GM19035 (cell line): Measurements from ENCODE around the gene HS2ST1.
"Not testable (repeated sequence)": the region's sequence is repeated elsewhere in the genome, so short reads cannot be mapped to it uniquely, and the experiment has no call there.

Experiments used
- ATAC-seq: cut with Tn5 transposase; IDR thresholded peaks from one replicate; pipeline ENCODE4 v1.9.1; 2021; ENCODE audit not compliant: unreplicated experiment

The HS2ST1 gene

DNA sequence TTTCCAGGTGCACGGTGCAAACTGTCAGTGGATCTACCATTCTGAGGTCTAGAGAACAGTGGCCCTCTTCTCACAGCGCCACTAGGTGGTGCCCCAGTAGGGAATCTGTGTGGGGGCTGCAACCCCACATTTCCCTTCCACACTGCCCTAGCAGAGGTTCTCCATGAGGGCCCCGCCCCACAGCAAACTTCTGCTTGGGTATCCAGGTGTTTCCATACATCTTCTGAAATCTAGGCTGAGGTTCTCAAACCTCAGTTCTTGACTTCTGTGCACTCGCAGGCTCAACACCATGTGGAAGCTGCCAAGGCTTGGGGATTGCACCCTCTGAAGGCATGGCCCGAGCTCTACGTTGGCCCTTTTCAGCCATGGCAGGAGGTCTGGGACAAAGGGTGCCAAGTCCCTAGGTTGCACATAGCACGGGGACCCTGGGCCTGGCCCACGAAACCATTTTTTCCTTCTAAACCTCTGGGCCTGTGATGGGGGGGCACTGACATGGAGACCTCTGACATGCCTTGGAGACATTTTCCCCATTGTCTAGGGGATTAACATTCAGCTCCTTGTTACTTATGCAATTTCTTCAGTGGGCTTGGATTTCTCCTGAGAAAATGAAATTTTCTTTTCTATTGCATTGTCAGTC lies 10.0 kb downstream of the HS2ST1 start:
- no peak for ATAC-seq

DNA sequence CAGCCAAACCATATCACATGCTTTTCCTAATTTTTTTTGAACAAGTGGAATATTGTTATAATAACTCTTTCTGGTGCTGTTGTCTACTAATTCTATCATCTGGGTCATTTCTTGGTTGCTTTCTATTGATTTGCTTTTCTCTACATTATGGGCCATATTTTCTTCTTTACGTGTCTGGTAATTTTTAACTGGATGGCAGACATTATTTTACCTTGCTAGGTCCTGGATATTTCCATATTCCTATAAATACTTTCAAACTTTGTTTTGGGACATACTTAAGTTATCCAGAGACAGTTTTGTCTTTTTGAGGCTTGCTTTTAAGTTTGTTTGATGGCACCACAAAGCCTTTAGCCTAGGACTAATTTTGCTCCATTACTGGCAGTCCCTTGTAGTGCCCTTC lies 11.3 kb downstream of the HS2ST1 start:
- no peak for ATAC-seq

DNA sequence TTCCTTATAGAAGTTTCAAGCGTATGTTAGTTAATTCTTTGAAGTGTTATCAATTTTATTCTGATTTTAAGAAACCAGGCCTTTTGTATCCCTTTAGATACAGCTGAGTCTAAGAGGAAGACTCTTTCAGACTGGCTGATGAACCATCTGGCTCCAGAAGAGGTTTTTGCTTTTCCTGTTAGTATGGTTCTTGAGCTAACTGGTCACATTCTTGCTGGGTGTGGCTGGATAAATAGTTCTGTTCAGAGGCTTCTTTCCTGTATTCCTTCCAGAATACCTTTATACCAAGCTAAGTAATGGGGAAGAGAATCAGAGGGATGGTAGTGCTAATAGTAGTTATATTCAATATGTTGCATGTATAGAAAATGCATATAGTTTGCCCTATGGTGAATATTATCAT lies 12.4 kb downstream of the HS2ST1 start:
- ATAC-seq = no peak

DNA sequence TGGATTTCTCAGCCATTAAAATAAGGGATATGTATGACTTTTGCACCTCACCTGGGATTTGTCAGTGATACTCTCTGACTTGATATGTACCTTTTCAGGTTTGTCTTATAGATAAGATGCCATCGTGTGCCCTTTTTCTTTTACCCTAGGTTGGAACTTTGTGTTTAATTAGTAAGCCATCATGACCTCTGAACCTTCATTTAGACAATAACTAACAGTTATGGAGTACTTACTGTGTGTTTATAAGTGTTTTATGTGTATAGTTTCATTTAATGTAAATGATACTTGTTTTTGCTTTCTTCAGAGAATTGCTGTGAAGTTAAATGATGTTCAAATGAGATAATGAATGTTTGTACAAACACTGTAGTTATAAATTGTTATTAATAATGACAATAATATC lies 14.4 kb downstream of the HS2ST1 start:
- no peak for ATAC-seq

DNA sequence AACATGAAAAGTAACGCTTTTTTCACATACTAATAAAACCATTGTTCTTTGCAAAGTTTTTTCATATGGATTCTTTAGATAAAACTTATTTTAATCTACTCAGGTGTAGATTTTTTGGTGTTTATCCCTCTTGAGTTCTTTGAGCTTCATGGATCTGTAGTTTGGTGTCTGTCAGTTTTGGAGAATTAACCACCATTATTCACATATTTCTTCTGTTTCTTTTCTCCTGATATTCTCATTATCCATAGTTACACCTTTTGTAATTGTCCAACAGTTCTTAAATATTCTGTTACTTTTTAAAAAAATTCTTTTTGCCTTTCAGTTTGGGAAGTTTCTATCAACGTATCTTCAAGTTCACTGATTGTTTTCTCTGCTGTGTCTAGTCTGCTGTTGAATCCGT lies 18.6 kb downstream of the HS2ST1 start:
- ATAC-seq = no peak

DNA sequence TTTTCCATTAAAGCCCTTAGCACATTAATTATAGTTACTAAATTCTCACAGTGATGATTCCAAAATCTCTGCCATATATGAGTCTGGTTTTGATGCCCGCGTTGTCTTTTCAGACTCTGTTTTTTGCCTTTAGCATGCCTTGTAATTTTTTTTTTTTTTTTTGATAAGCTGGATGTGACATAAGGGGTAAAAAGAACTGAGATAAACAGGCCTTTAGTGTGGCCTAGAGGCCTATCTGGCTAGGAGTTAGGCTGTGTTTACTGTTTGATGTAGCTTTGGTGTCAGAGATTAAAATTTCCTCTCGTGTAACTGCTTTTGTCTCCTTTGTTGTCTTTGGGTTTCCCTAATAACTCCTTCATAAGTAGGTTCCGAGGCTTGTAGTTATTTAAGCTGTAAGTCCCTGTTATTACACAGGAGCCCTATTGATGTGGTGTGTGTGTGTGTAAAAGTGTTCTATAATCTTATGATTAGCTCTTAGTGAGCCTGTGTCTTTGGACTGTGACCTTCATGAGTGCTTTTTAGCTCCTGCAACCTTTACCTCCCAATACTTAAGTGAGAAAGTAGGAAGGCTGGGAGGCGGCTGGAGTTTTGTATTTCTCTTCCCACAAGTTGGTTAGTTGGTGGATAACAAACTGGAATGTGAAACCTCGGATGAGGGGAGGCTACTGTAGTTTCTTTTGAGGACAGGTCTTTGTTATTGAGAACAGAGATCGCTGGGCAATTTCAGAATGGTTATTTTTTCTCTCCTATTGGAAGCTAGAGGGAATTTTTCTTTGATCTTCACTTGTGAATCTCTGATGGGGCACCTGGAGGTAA lies 19.3 kb downstream of the HS2ST1 start:
- no peak for ATAC-seq

DNA sequence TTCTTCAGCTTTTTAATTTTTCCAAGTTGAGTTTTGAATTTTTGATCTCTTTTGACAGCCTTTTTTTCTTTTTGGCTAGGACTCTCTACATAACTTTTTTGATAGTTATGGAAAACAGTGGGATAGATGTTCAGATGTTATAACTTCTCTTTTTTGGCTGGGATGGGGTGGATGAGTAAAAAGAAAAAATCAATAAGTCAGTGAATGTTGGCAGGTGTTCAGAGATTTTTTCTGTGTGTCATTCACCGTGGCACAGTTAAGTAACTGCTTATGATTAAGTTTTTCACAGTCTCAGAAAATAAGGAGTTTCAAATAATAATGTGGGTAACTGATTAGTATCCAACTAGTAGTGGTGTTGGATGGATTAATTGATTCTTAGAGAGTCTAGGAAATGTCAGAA lies 24.0 kb downstream of the HS2ST1 start:
- ATAC-seq = no peak

DNA sequence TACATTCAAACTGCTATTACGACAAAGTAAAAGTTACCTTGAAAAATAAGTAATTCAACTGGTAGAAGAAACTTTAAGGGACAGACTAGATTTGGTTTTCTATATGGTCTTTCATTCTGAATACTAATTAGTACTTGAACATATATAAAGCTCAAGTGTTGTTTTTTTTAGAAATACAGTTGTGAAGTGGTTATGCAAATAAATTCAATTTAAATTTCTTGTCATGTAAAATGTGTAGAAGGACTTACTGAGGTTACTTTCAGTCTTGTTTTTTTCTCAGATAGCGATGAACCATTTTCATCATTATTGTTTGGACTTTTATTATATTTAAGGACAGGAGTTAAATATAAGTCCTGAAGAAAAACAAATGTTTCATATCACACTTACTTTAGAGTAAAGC lies 24.4 kb downstream of the HS2ST1 start:
- no peak for ATAC-seq

DNA sequence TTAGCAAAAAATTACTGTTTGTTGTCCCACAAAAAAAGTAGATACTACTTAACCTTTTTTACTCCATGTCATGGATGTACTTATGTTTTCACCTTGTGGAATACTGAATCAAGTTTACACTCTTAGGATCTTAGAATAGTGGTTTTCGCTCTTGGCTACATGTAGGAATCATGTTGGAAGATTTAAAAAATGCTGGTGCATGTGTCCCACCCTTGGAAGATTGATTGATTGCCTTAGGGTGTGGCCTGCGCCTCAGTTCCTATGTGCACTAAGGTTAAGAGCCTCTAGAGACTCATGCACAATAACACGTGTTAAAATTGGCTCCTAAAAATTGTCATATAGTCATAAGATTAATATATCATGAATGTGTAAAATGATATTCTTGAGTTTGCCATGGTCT lies 25.0 kb downstream of the HS2ST1 start:
- no peak for ATAC-seq

DNA sequence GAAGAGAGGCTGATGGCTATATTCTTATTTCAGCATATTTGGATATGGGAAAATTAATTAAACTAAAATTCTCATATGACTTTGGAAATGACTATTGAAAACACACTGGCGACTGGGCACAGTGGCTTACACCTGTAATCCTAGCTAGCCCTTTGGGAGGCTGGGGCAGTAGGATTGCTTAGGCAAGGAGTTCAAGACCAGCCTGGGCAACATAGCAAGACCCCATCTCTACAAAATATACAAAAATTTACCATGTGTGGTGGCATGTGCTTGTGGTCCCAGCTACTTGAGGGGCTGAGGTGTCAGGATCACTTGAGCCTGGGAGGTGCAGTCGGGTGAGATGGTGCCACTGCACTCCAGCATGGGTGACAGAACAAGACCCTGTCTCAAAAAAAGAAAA lies 26.2 kb downstream of the HS2ST1 start:
- no peak for ATAC-seq

DNA sequence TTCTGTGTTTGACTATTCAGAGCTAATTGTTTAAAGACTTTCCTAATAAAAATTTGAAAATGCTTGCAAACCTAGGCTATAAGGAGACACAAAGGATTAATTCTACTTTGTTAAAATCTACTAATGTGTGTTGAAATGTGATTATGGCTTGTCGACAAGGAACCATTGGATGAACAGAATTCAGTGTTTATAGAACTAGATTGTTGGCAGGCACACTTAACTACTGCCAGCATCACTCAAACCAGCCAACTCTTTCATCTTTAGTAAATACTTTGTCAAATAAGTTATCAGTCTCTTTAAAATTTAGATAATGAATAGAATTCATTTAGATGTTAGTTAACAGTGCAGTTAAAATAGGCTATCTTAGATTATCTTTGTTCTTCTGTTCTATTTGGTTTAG lies 27.6 kb downstream of the HS2ST1 start:
- no peak for ATAC-seq

DNA sequence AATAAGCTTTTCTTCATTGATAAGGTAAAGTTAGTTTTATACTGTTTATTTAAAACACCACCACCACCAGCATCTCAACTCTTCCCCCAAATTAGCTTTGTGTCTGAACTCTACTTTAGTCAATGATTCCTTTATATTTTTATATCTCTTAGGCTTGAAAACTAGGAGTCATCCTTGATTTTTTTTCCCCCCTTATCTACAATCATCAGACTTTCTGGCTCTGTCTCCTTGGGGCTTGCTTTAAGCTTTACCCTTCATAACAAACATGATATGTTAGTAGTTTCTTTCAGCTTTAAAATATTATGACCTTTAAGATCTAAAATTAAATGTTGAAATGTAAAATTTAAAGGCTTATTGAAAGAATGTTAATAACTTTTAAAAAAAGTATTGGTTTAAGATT lies 28.3 kb downstream of the HS2ST1 start:
- no peak for ATAC-seq

DNA sequence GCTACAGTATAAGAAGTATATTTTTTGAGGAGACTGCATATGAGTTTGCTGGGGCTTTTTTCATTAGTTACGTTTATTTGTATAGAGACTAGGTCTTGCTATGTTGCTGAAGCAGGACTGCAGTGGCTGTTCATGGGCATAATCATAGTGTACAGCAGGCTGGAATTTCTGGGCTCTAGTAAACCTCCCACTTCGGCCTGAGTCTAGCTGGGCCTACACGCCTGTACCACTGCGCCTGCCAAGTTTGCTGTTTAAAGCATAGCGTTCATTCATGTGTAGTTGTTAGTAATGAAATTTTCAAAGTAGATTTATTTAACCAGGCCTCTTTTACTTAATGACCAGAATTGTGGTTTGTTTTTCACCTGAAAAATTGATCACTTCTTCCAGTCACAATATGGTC lies 33.8 kb downstream of the HS2ST1 start:
- no peak for ATAC-seq

DNA sequence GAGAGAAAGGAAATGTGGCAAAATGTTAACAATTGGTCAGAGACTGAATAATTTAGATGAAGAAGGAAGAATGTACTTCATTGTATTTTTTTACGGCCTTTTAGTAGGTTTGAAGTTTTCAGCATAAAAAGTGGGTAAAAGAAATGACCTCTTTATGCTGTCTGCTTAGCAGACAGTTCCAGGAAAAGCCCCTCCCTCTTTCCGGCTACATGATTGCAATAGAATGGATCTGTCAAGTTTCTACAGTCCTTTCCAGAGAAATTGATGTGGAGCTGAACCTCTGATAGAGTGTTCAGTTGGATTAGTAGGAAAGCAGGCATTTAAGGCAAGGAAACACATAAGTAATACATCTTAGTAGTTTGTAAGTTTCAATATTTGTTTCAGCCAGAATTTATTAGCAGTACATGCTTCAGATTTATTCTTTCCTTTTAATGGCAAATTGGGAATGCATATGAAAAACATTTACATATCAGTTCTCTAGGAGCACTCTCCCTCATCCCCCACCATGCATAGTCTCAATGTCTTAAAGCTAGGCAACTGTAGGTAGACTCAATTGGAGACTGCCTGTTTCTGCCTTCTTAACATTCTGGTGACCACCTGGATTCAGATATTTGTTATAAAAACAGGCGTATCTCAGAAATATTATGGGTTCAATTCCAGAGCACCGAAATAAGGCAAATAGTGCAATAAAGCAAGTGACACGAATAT lies 36.4 kb downstream of the HS2ST1 start:
- no peak for ATAC-seq

DNA sequence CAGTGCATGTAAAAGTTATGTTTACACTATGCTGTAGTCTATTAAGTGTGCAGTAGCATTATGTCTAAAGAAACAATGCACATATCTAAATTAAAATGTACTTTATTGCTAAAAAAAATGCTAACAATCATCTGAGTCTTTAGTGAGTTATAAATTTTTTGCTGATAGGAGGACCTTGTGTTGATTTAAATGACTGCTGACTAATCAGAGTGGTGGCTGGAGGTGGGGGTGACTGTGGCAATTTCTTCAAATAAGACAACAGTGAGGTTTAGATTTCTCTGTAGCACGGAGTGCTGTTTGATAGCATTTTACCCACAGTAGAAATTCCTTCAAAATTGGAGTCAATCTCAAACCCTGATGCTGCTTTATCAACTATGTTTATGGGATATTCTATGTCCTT lies 37.0 kb downstream of the HS2ST1 start:
- no peak for ATAC-seq

DNA sequence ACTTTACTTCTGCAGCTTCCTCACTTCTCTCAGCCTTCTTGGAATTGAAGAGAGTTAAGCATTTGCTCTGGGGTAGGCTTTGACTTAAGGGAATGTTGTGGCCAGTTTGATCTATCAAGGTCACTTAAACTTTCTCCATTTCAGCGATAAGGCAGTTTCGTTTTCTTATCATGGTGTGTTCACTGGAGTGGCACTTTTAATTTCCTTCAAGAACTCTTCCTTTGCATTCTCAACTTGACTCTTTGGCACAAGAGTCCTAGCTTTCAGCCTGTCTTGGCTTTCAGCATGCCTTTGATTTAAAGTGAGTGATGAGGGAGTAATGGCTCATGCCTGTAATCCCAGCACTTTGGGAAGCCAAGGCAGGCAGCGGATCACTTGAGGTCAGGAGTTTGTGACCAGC lies 38.7 kb downstream of the HS2ST1 start:
- no peak for ATAC-seq

DNA sequence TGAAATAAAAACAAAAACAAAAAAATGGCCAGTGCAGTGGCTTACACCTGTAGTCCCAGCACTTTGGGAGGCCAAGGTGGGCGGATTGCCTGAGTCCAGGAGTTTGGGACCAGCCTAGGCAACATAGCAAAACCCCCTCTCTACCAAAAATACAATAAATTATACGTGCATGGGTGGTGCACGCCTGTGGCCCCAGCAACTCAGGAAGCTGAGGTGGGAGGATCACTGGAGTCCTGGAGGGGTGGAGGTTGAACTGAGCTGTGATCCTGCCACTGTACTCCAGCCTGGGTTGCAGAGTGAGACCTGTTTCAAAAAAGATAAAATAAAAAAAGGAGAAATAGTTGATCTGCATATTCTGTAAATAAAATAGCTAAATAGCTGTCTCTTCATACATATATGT lies 41.2 kb downstream of the HS2ST1 start:
- no peak for ATAC-seq

DNA sequence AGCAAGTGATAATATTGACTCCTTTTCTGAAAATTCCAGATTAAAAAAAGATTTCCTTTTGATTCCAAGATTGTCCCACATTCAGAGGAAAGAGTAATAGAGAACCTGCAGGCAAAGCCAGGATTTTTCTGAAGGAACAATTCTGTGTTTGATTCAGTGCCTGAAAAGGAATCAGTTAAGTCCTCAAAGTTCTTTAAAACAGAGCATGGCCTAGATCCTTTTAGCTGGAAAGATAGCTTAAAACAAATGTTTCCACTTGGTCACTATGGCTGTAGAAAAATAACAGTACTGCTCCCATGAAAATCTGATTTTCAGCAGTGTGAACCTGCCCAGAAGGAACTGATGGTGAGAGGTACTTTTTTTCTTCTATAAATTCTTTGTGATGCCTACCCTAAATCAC lies 41.8 kb downstream of the HS2ST1 start:
- ATAC-seq = no peak

DNA sequence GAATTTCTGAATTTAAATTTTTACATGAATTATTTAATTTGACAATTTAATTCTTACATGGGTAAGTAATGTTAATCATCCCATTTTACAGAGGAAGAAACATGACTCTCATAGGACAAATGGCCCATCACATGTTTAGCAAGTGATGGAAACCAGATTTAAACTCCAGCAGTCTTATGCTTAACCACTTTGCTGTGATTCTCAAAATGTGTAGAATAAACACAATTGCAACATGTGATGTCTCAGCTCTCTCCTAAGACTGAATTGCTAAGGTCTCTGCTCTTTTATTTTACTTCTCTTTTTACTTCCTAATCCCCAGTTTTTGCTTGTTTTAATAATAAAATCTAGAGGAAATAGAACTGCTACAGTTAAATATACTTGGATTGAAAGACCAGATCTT lies 42.8 kb downstream of the HS2ST1 start:
- ATAC-seq = no peak

DNA sequence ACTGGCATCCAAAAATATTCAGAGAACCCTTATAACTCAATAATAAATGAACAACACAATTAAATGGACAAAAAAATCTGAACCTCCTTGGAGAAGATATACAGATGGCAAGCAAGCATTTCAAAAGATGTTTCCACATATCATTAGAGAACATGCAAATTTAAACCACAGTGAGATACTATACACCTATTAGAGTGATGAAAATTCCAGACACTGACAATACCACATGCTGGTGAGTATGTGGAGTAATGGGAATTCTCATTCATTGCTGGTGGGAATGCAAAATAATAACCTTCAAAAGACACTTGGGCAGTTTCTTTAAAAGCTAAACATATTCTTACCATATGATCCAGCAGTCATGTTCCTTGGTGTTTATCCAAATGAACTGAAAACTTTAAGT lies 46.1 kb downstream of the HS2ST1 start:
- no peak for ATAC-seq

DNA sequence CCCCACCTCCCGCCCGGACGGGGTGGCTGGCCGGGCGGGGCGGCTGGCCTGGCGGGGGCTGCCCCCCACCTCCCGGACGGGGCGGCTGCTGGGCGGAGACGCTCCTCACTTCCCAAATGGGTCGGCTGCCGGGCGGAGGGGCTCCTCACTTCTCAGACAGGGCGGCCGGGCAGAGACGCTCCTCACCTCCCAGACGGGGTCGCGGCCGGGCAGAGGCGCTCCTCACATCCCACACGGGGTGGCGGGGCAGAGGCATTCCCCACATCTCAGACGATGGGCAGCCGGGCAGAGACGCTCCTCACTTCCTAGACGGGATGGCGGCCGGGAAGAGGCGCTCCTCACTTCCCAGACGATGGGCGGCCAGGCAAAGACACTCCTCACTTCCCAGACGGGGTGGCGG lies 49.4 kb downstream of the HS2ST1 start:
- ATAC-seq = not testable (repeated sequence)
